IPS-18c (cell line): ENCODE results near the gene PAF1.
A peak's percentile ranks its signal among the peaks of the same experiment; 100 is the strongest.

Experiments used
- H3K4me3 ChIP-seq: 2 replicates; pipeline ENCODE4 v1.7.0; 2013; ENCODE audit warnings: low read depth, mild to moderate bottlenecking, low read length, moderate library complexity; ENCODE audit not compliant: insufficient read depth
- H3K9me3 ChIP-seq: one replicate; pipeline ENCODE4 v1.6.1; 2013; ENCODE audit warnings: mild to moderate bottlenecking, low read length, moderate library complexity; ENCODE audit not compliant: control insufficient read depth, insufficient read depth

PAF1 gene

DNA sequence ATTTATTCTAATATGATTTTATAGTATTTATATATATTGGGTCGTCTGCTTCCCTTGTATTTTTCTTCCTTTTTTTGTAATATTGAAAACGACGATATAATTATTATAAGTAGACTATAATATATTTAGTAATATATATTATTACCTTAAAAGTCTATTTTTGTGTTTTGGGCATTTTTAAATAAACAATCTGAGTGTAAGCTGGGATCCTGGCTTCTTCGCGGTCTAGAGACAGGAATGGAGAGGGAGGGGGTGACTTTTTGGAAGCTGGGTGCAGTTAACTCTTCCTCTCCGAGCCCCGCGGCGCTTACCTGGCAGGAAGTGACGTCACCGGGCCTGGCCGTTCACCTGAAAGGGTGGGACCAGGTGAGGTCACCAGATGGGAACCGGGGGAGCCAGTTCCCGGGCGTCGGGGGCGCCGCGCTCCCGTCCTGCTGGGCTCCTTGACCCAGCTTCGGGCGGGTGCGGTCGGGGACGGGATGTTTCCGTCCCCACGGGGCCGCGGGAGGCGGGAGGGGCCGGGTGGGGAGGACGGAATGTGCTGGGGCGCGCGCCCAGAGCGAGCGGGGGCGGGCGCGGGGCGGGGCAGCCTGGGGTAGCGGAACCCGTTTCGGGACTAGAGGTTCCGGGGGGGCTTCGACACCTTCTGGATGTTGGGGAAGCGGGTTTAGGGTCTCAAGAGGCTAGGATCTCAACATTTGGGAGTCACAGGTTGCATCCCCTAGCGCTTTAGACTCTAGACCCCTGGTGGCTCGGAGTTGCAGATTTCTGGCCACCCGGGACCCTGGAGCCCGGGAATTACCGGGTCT, 18.5 kb upstream of the PAF1 start:
- H3K9me3 ChIP-seq = no peaks in the 10 kb centered on the region
- peak overlapping the region; percentile 51 for H3K4me3 ChIP-seq

DNA sequence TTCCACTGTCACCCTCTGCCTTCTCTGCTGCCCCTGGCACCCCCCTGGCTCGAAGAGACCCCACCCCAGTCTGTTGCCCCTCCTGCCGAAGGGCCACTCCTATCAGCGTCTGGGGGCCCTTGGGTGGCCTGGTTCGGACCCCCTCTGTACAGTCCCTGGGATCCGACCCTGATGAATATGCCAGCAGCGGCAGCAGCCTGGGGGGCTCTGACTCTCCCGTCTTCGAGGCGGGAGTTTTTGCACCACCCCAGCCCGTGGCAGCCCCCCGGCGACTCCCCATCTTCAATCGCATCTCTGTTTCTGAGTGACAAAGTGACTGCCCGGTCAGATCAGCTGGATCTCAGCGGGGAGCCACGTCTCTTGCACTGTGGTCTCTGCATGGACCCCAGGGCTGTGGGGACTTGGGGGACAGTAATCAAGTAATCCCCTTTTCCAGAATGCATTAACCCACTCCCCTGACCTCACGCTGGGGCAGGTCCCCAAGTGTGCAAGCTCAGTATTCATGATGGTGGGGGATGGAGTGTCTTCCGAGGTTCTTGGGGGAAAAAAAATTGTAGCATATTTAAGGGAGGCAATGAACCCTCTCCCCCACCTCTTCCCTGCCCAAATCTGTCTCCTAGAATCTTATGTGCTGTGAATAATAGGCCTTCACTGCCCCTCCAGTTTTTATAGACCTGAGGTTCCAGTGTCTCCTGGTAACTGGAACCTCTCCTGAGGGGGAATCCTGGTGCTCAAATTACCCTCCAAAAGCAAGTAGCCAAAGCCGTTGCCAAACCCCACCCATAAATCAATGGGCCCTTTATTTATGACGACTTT, 17.7 kb upstream of the PAF1 start:
- H3K9me3 ChIP-seq = no peaks in the 10 kb centered on the region
- H3K4me3 ChIP-seq = no peak overlapping the region; the same call in 1 of the 2 replicates

DNA sequence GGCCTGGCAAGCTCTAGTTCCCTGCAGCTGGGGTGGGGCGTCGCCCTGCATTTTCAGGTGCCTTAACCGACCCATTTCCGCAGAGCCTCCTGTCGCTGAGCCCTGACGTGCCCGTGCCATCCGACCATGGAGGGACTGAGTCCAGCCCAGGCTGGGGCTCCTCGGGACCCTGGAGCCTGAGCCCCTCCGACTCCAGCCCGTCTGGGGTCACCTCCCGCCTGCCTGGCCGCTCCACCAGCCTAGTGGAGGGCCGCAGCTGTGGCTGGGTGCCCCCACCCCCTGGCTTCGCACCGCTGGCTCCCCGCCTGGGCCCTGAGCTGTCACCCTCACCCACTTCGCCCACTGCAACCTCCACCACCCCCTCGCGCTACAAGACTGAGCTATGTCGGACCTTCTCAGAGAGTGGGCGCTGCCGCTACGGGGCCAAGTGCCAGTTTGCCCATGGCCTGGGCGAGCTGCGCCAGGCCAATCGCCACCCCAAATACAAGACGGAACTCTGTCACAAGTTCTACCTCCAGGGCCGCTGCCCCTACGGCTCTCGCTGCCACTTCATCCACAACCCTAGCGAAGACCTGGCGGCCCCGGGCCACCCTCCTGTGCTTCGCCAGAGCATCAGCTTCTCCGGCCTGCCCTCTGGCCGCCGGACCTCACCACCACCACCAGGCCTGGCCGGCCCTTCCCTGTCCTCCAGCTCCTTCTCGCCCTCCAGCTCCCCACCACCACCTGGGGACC, 16.9 kb upstream of the PAF1 start:
- H3K4me3 ChIP-seq = peak overlapping the region; percentile 84
- no peaks in the 10 kb centered on the region for H3K9me3 ChIP-seq

DNA sequence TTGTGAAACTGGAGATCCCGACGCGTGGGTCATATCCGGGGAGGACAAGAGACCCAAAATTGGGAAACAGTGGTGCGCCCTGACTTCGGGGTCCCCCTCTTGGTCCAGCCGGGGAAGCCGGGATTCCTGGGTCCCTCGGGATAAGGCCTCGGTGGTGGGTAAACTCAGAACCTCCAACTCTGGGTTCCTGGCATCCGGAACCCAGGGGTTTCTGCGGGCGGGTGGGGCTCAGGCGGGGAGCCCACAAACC, 16.4 kb upstream of the PAF1 start:
- H3K4me3 ChIP-seq = peak overlapping the region; percentile 84
- H3K9me3 ChIP-seq = no peaks in the 10 kb centered on the region

DNA sequence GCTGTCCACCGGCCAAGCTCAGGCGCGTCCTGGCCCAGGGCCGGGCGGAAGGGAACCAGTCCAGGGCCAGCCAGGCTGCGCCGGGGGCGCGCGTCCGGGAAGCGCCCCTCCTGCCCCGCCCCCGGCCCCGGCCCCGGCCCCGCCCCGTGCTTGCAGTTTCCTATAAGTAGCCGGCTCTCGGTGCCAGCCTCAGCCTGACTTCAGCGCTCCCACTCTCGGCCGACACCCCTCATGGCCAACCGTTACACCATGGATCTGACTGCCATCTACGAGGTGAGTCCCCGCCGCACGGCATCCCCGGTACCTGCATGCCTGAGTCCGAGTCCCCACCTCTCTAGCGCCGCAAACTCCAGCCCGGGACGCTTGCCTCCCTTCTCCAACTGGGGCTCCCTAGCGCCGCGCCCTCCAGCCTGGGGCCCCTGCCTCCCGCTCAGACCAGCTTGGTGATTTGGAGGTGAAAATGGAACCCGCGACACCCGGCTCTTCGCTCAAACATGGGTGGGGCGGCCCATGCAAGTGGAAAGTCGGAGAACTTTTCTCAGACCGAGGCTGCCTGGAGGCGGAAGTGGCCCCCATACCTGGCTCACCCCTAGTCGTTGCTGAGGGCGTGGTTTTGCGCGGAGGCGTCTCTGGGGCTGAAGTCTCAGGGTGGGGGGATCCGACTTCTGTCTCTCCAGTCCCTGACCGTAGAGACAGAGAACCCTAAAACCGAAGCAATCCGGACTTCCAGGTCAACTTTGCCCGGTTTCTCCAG, 15.9 kb upstream of the PAF1 start, which contains the start of gene ZFP36:
ZFP36 (plus strand) TSS at position 192 of the 754 bp plus-strand sequence; CDS start at position 250, 58 bp downstream.
- Histone ChIP-seq H3K9me3 (no peaks in the 10 kb centered on the region), H3K4me3 (peak within 1 kb of the TSS; percentile 84)

DNA sequence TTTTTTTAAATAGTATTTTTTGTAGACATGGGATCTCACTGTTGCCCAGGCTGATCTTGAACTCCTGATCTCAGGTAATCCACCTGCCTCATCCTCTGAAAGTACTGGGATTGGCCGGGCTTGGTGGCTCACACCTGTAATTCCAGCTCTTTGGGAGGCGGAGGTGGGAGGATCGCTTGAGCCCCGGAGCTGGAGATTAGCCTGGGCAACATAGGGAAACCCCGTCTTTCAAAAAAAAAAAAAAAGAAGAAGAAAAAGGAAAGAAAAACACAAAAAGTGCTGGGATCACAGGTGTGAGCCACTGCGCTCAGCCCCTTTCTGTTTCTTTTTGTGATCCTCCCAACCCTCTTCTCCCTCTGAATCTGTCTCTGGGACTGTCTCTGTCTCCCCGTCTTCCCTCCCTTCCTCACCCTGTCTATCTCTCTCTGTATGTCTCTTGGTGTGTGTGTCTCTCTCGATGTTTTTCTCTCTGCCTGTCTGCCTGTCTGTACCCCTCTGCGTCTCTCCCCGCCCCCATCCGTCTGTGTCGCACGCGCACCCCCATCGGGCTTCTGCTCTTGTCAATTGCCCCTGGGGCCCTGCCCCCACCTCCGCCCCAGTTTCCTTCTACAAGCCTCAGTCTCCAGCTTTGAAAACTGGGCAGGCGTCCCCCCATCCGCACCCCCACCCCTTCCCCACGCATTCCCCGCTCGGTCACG, 15.2 kb upstream of the PAF1 start:
- peak overlapping the region; percentile 46; the same call in 1 of the 2 replicates for H3K4me3 ChIP-seq
- no peaks in the 10 kb centered on the region for H3K9me3 ChIP-seq

DNA sequence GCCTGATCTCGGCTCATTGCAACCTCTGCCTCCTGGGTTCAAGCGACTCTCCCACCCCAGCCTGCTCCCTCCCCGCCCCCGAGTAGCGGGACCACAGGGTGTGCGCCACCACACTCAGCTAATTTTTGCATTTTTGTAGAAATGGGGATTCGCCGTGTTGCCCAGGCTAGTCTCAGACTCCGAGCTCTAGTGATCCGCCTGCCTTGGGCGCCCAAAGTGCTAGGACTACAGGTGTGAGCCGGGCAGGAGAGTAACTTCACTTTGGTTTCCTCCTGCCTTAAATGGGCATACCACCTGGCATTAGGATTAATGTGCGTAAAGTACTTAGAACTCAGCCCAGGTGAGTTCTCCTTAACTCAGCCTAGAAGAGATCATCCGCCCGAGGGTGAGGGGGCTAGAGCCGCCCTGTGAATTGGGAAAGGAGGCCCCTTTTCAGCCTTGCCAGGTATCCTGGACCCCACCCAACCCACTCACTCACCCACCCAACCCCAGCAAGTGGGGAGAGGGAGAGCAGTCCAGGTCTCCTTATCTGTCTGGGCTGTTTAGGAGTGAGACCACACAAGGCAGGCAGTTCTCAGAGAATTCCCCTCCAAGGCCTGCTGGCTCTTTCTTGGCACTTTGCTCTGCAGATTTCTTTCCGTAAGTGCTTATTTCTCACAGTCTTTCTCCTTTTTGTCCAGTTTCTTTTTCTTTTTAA, 14.5 kb upstream of the PAF1 start:
- Histone ChIP-seq H3K4me3 (no peak overlapping the region), H3K9me3 (no peaks in the 10 kb centered on the region)

DNA sequence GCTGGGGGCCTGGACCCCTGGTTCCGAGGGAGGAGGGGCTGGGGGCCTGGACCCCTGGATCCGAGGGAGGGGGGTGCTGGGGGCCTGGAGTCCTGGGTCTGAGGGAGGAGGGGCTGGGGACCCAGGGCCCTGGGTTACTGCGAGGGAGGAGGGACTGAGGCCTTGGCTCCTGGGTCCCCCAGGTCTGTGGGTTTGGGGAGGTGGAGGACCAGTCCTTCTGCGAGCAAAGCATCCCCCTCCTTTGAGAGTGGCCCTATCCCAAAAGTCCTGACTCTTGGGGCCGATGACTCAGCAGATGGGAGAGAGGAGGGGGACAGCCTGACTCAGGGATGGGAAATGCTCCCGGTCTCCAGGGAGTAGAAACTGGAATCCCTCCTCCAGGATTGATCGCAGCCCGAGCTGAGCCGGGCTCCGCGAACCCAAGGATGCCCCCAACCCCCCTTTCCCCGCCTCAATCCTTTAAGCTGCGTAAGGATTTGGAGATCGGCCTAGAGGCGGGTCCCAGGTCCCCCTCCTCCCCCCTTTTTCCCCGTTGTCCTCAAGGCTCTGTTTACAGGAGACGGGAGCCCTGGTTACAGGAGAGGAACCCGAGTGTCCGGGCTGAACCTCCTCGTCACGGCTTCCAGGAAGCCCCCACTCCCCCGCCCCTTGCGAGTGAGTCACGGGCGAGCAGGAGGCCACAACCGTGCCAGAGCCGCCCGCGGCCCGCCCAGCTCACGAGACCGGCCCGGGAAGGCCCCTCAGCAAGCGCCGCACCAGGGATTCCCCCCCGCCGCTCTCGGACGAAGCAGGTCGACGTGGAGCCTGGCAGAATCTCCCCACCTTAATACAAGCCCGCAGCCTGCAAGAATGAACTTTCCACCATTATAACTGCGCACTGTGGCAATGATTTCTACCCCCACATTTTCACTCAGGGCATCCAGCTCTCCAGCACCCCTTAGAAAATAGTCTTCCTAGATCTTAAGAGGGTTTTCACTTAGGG, 12.7 kb upstream of the PAF1 start:
- H3K4me3 ChIP-seq = peak overlapping the region; percentile 68
- H3K9me3 ChIP-seq = peaks cover 2% of the 10 kb centered on the region

DNA sequence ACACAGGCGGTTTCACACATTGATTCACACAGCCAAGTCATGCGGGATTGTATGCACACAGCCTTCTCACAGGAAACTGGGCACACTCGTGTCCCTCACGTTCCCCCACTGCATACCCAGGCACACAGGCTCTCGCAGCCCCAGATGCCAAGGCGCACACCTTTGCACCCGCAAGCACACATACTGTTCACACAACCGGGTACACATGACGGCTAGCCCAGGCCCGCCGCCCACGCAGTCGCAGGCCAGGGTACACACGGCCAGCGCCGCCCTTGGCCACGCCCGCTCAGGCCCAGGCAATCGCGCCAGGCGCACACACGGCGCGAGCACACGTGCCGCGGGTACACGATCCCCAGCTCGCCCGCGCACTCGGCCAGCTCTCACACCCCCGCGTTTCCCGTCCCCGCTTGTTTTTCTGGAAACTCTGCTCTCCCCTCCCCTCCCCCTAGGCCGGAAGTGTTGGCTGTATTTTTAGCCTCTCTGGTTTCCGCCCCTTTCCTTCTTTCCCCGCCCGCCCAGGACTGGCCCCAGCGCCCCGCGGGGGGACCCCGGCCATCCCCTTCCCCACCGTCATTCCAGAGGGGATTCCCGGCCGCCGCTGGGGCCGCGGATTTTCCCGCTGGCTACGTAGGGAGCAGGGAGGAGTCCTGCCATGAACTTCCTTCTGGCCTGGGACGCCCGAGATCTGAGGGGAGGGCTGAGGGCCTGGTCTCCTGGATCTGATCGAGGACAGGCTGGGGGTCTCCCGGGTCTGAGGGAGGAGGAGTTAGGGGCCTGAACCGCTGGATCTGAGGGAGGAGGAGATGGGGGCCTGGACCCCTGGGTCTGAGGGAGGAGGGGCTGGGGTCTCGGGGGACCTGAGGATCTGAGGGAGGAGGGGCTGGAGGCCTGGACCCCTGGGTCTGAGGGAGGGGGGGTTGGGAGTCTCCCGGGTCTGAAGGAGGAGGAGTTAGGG, 11.7 kb upstream of the PAF1 start:
- H3K4me3 ChIP-seq = peak overlapping the region; percentile 68
- peaks cover 2% of the 10 kb centered on the region for H3K9me3 ChIP-seq

DNA sequence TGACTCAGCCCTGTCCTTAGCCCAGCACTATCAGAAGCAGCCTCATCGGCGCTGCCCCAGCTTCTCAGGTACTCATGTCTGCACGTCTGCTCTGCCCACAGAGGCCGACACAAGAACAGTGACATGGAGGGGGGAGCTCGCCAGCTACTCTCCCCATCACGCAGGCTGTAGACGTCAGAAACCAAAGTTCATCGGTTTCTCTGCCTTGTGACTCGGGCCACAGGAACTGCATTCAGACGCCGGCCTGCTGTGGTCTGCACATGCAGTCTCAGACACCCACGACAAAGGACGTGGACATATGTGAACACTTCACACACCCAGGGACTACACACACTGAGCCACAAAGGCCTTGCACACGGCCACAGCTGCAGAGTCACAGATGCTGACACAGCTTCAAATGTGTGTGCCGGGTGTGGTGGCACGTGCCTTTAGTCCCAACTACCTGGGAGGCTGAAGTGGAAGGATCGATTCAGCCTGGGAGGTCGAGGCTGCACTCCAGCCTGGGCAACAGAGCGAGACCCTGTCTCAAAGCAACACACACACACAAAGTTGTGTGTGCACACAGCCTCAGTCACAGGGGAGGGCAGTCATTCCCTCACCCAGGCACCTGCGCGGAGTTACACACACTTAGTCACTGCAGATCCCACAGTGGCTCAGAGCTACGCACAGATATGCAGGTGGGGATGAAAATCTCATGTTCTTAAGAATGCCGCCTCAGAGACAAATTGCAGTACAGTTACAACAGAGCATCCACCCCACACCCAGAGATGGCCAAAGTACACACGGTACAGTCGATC, 10.8 kb upstream of the PAF1 start:
- peaks cover 2% of the 10 kb centered on the region for H3K9me3 ChIP-seq
- peak overlapping the region; percentile 68 for H3K4me3 ChIP-seq

DNA sequence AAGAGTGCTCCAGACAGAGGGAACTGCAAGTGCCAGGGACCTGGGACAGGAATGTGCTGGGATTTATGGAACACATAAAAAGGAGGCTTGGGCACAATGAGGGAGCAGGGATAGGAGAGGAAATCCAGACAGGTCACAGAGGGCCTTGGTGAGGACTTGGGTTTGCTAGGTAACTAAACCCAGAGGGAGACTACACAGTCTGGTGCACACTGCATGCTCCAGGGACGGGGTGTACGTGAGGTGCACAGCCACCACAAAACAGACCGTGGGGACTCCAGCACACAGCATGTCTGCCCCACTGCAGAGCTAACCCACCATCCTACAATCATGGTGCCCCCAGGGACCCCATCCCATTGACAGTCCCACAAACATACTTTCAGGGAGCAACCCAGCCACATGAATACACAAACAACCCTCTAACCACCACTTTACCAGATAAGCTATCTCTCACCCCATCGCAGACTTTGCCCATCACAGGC, 10.2 kb upstream of the PAF1 start:
- no peak overlapping the region for H3K4me3 ChIP-seq
- H3K9me3 ChIP-seq = peaks cover 2% of the 10 kb centered on the region

DNA sequence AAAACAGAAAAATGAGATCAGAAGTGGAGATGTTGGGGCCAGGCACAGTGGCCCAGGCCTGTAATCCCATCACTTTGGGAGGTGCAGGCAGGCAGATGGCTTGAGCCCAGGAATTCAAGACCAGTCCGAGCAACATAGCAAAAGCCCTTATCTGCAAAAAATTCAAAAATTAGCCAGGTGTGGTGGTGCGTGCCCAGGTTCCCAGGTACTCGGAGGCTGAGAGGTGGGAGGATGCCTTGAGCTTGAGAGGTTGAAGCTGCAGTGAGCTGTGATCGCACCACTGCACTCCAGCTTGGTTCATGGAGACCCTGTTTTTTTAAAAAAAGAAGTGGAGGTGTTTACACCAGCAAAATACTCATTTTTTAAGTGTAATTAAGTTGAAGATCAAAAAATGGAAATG, 9.2 kb upstream of the PAF1 start:
- no peak overlapping the region for H3K4me3 ChIP-seq
- H3K9me3 ChIP-seq = peaks cover 2% of the 10 kb centered on the region

DNA sequence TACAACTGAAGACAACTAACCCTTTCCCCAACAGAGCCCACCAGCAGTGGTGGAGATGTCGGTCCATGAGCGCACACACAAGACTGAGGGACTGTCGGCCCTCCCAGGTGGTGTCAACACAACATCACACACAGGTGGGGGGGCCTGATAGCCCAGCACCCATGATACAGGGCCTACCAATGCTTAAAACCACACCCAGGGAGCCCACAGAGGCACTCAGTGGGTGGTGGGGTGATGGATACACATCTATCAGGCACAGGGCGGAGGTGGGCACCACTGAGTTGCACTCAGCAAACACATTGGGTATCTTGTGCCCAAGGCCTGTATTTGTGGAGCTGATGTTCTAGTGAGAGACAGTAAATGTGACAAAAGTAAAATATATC, 8.8 kb upstream of the PAF1 start:
- Histone ChIP-seq H3K9me3 (peaks cover 2% of the 10 kb centered on the region), H3K4me3 (no peak overlapping the region)
